Measurements from ENCODE around the gene ADARB2.

The ADARB2 gene

DNA sequence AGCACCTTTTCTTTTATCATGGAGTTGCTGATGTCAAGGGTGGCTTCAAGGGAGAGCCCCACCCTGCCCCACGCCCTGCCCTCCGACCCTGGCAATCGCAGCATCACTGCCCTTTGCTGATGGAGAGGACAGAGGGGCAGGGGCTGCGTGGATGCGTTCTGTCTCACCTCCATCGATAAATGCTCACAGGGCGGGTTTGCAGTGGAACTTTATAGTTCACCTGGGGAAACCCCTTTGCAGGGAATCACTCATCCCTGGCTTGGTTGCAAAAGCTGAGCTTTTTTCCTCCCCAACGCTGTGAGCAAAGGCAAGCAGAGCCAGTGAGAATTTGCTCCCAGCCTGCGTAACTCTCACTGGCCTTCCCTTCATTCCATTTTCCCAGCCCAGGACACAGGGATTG lies 504.3 kb downstream of the ADARB2 start:
- no peak for ATAC-seq (ENCODE audit: low read depth)
- Histone ChIP-seq H3K9me3 (ENCODE audit: severe bottlenecking) (no peaks in the 10 kb centered on the region), H3K36me3 (ENCODE audit: low read depth) (no peaks in the 10 kb centered on the region), H3K4me3 (ENCODE audit: severe bottlenecking) (no peak overlapping the region), H3K27ac (ENCODE audit: poor library complexity, severe bottlenecking) (no peak overlapping the region), H3K4me1 (ENCODE audit: insufficient read depth, poor library complexity, severe bottlenecking) (no peaks in the 10 kb centered on the region), H3K27me3 (ENCODE audit: insufficient read depth, poor library complexity, severe bottlenecking) (no peaks in the 10 kb centered on the region)
- TF ChIP-seq, protein P1, sequence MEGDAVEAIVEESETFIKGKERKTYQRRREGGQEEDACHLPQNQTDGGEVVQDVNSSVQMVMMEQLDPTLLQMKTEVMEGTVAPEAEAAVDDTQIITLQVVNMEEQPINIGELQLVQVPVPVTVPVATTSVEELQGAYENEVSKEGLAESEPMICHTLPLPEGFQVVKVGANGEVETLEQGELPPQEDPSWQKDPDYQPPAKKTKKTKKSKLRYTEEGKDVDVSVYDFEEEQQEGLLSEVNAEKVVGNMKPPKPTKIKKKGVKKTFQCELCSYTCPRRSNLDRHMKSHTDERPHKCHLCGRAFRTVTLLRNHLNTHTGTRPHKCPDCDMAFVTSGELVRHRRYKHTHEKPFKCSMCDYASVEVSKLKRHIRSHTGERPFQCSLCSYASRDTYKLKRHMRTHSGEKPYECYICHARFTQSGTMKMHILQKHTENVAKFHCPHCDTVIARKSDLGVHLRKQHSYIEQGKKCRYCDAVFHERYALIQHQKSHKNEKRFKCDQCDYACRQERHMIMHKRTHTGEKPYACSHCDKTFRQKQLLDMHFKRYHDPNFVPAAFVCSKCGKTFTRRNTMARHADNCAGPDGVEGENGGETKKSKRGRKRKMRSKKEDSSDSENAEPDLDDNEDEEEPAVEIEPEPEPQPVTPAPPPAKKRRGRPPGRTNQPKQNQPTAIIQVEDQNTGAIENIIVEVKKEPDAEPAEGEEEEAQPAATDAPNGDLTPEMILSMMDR (IDR thresholded peaks at IDR 0.05; ENCODE audit: poor library complexity, severe bottlenecking): no peak
- DNase-seq (ENCODE audit: low spot score): no peak

DNA sequence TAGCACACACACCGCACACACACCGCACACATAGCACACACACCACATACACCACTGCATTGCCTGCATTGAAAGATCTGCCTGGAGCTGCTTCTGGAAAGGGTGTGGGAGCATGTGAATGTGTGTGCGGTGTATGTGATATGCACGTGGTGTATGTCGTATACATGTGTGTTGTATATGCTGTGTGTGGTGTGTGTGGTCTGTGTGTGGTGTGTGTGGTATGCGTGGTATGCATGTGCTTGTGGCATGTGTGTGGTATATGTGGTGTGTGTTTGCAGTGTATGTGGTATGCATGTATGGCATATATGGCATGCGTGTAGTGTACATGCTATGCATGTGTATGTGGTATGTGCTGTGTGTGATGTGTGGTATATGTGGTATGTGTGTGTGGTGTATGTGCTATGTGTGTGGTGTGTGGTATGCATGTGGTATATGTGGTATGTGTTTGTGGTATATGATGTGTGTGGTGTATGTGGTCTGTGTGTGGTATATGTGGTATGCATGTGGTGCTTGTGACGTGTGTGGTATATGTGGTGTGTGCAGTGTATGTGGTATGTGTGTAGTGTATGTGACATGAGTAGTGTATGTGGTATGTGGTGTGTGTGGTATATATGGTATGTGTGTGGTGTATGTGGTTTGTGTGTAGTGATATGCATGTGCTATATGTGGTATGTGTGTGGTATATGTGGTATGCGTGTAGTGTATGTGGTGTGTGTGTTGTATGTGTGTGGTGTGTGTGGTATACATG lies 505.0 kb downstream of the ADARB2 start:
- no peak for ATAC-seq (ENCODE audit: low read depth)
- H3K36me3 ChIP-seq (ENCODE audit: low read depth): no peaks in the 10 kb centered on the region
- TF ChIP-seq, protein P1 (IDR thresholded peaks at IDR 0.05; ENCODE audit: poor library complexity, severe bottlenecking): no peak
- no peak overlapping the region for H3K27ac ChIP-seq (ENCODE audit: poor library complexity, severe bottlenecking)
- no peaks in the 10 kb centered on the region for H3K4me1 ChIP-seq (ENCODE audit: insufficient read depth, poor library complexity, severe bottlenecking)
- no peaks in the 10 kb centered on the region for H3K27me3 ChIP-seq (ENCODE audit: insufficient read depth, poor library complexity, severe bottlenecking)
- H3K4me3 ChIP-seq (ENCODE audit: severe bottlenecking): no peak overlapping the region
- DNase-seq (ENCODE audit: low spot score): no peak
- H3K9me3 ChIP-seq (ENCODE audit: severe bottlenecking): no peaks in the 10 kb centered on the region

DNA sequence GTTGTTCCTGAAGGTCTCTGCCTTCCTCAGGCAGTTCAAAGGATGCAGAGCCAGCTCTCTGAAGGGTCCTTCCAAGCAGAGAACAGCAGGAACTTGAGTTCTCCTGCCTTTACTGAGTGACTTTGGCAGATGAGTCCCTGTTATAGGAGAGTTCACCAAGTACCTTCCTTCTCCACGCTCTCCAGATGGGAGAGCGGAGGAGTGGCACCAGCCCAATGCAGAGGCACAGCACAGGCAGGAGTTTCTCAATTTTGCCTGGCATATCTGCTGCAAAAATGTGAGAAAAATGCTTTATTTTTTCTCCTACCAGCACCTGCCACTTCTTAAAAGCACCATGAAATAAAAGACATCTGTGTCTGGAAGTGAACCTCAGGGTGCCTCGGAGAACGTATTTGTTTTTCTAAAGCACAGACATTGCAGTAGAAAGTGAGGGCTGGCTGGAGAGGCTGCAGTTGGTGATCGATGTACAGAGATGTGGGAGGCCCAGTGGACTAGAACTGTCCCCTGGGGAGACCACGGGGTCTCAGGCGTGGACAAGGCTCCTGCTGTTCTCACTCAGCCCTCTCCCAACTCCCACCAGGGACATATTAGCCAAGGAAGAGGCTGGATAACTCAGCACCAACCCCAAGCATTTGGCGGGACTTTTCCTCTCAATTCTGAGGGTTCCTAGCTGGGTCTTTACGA lies 506.6 kb downstream of the ADARB2 start:
- H3K27me3 ChIP-seq (ENCODE audit: insufficient read depth, poor library complexity, severe bottlenecking): no peaks in the 10 kb centered on the region
- H3K4me1 ChIP-seq (ENCODE audit: insufficient read depth, poor library complexity, severe bottlenecking): no peaks in the 10 kb centered on the region
- TF ChIP-seq, protein P1 (IDR thresholded peaks at IDR 0.05; ENCODE audit: poor library complexity, severe bottlenecking): no peak
- no peaks in the 10 kb centered on the region for H3K9me3 ChIP-seq (ENCODE audit: severe bottlenecking)
- ATAC-seq (ENCODE audit: low read depth) (no peak), DNase-seq (ENCODE audit: low spot score) (no peak)
- H3K36me3 ChIP-seq (ENCODE audit: low read depth): no peaks in the 10 kb centered on the region
- H3K27ac ChIP-seq (ENCODE audit: poor library complexity, severe bottlenecking): no peak overlapping the region
- no peak overlapping the region for H3K4me3 ChIP-seq (ENCODE audit: severe bottlenecking)

DNA sequence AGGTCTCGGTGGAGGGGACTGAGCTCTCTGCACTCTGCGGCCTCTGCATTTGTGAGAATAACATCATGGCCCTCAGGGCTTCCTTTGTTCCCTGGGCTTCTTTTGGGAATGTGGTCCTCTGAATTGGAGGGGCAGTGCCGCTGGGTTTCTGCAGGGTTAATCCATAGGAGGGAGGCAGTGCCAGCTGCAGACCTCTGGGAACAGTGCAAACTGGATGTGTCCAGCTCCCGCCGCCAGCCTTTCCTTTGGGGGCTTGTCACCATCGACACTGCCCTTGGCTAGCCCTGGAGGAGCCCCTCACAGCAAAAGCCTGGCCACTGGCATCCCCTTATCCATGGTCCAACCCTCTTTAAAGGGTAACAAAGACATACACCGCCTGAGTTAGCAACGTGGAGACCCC lies 507.2 kb downstream of the ADARB2 start:
- ATAC-seq (ENCODE audit: low read depth) (no peak), DNase-seq (ENCODE audit: low spot score) (no peak)
- no peak overlapping the region for H3K27ac ChIP-seq (ENCODE audit: poor library complexity, severe bottlenecking)
- TF ChIP-seq, protein P1 (IDR thresholded peaks at IDR 0.05; ENCODE audit: poor library complexity, severe bottlenecking): no peak
- no peaks in the 10 kb centered on the region for H3K36me3 ChIP-seq (ENCODE audit: low read depth)
- H3K4me1 ChIP-seq (ENCODE audit: insufficient read depth, poor library complexity, severe bottlenecking): no peaks in the 10 kb centered on the region
- H3K9me3 ChIP-seq (ENCODE audit: severe bottlenecking): no peaks in the 10 kb centered on the region
- H3K27me3 ChIP-seq (ENCODE audit: insufficient read depth, poor library complexity, severe bottlenecking): no peaks in the 10 kb centered on the region
- no peak overlapping the region for H3K4me3 ChIP-seq (ENCODE audit: severe bottlenecking)

DNA sequence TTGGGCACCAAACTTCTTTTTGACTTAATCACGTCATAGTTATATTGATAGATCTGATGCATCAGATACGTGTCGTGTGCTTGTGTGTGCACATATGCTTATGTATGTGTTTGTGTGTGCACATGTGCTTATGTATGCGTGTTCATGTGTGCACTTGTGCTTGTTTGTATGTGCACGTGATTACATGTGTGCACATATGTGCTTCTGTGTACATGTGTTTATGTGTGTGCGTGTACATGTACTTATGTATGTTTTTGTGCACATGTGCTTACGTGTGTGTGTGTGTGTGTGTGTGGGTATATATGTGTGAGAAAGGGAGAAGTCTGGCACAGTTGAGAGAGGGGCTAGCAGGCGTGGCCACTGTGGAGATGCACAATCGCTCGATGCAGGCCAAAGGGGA lies 507.8 kb downstream of the ADARB2 start:
- H3K4me3 ChIP-seq (ENCODE audit: severe bottlenecking): no peak overlapping the region
- H3K9me3 ChIP-seq (ENCODE audit: severe bottlenecking): no peaks in the 10 kb centered on the region
- TF ChIP-seq, protein P1 (IDR thresholded peaks at IDR 0.05; ENCODE audit: poor library complexity, severe bottlenecking): no peak
- H3K4me1 ChIP-seq (ENCODE audit: insufficient read depth, poor library complexity, severe bottlenecking): no peaks in the 10 kb centered on the region
- no peaks in the 10 kb centered on the region for H3K36me3 ChIP-seq (ENCODE audit: low read depth)
- ATAC-seq (ENCODE audit: low read depth) (no peak), DNase-seq (ENCODE audit: low spot score) (no peak)
- H3K27ac ChIP-seq (ENCODE audit: poor library complexity, severe bottlenecking): no peak overlapping the region
- no peaks in the 10 kb centered on the region for H3K27me3 ChIP-seq (ENCODE audit: insufficient read depth, poor library complexity, severe bottlenecking)

All from RWPE2 (cell line).